ENCODE data around the gene FANCE.
"Not testable (repeated sequence)": the region's sequence is repeated elsewhere in the genome, so short reads cannot be mapped to it uniquely, and the experiment has no call there.

Gene FANCE

DNA sequence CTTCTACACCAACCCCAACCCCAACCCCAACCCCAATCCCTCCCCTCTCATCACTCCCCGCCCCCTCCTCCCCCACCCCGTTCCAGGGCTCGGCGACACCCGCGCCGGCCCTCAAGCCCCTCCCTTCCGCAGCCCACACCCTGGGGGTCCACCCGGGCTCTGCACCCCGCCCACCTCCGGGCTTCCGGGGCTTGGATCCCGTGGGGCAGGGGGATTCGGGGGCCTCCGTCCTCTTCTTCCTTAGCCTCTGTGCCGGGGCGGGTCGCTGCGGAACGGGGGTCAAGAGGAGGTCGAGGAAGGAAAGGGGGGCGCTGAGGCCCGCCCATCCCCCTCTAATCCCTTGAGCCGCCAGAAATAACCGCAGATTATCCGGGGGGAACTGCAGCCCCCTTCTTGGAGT, 59.9 kb downstream of the FANCE start:
- no peak overlapping the region for H3K4me3 ChIP-seq (ENCODE audit: low read depth, low read length)
- TF ChIP-seq, protein P1, sequence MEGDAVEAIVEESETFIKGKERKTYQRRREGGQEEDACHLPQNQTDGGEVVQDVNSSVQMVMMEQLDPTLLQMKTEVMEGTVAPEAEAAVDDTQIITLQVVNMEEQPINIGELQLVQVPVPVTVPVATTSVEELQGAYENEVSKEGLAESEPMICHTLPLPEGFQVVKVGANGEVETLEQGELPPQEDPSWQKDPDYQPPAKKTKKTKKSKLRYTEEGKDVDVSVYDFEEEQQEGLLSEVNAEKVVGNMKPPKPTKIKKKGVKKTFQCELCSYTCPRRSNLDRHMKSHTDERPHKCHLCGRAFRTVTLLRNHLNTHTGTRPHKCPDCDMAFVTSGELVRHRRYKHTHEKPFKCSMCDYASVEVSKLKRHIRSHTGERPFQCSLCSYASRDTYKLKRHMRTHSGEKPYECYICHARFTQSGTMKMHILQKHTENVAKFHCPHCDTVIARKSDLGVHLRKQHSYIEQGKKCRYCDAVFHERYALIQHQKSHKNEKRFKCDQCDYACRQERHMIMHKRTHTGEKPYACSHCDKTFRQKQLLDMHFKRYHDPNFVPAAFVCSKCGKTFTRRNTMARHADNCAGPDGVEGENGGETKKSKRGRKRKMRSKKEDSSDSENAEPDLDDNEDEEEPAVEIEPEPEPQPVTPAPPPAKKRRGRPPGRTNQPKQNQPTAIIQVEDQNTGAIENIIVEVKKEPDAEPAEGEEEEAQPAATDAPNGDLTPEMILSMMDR (IDR thresholded peaks at IDR 0.05; ENCODE audit: insufficient read depth, low read depth, low read length, missing control alignments) = no peak
- no peak for DNase-seq (ENCODE audit: low read depth)

DNA sequence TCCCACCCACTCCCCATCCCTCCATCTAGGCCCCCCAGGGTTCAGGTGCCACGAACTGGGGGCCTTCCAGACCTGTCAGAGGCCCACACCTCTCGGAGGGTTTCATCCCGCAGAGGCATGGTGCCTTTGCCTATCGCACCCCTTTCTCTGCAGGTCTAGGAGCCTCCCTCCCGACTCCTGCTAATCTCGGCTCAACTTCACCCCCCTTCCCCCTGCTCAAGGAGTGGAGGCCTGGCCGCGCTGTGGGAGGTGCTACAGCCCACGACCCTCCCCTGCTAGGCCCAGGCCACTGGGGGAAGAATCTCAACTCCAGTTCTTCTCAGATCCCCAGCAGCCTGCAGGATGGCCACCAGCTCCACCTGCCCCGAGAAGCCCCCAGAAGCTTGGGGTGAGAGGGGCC, 60.6 kb downstream of the FANCE start, which contains the start of gene TULP1:
Gene TULP1, minus strand, starts transcription at position 157 of the 400 bp plus-strand sequence. Its CDS starts 38 bp downstream, at position 119.
- DNase-seq (ENCODE audit: low read depth) = no peak
- TF ChIP-seq, protein P1 (IDR thresholded peaks at IDR 0.05; ENCODE audit: insufficient read depth, low read depth, low read length, missing control alignments) = no peak
- H3K4me3 ChIP-seq (ENCODE audit: low read depth, low read length) = no peak within 1 kb of the TSS

DNA sequence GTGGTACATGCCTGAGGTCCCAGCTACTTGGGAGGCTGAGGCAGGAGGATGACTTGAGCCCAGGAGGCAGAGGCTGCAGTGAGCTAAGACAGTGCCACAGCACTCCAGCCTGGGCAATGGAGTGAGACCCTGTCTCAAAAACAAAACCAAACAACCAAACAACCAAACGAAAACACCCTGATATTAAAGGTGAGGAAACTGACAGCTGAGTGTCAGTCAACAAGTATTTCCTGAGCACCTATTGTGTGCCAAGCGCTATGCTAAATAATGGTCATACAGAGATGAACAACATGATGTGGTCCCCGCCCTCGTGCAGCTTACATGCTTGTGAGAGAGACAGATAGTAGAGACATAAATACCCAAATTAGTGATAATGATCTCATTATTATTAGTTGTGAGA, 62.4 kb downstream of the FANCE start:
- TF ChIP-seq, protein P1 (IDR thresholded peaks at IDR 0.05; ENCODE audit: insufficient read depth, low read depth, low read length, missing control alignments) = no peak
- H3K4me3 ChIP-seq (ENCODE audit: low read depth, low read length) = no peak overlapping the region
- no peak for DNase-seq (ENCODE audit: low read depth)

DNA sequence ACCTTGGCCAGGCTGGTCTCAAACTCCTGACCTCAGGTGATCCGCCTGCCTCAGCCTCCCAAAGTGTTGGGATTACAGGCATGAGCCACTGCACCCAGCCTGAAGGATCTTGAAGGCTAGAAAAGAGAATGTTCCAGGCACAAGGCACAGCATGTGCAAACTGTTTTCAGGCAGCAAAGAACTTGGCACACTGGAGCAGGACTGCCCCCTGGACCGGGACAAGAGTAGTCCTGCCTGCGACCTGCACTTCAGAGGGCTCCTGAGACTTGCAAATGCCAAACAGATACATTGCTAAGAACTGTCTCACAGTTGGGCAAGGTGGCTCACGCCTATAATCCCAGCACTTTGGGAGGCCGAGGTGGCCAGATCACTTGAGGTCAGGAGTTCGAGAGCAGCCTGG, 63.8 kb downstream of the FANCE start:
- H3K4me3 ChIP-seq (ENCODE audit: low read depth, low read length); DNase-seq (ENCODE audit: low read depth): not testable (repeated sequence)

Data from GM12865 (cell line).